Epithelial cell of proximal tubule (primary cell): Measurements from ENCODE around the gene FGG. TPM values are rescaled to one million over a fixed set of nuclear protein-coding genes. Genes with fewer than 3 reads are reported as not detected.
"Not testable (repeated sequence)": the region's sequence is repeated elsewhere in the genome, so short reads cannot be mapped to it uniquely, and the experiment has no call there.

Experiments used
- DNase-seq: peaks from one replicate; pipeline ENCODE4 v3.0.0-alpha.2; 2011; ENCODE audit warnings: low read depth
- H3K4me3 ChIP-seq: 2 replicates; pipeline ENCODE4 v1.5.1; 2011; ENCODE audit warnings: low read depth, mild to moderate bottlenecking, low read length
- total RNA-seq: library from RNA; depleted of rRNA; stranded (reverse); fragments of >200 nt; gene quantifications from 2 replicates; pipeline ENCODE4 v1.2.3, GENCODE V29; 2015
- TF ChIP-seq, protein P1 (sequence below): conservative IDR thresholded peaks from 2 replicates; pipeline ENCODE4 v1.5.1; 2012; ENCODE audit warnings: low read depth, mild to moderate bottlenecking, low read length

FGG gene
- total RNA-seq, 1 donor from 2014 or later = 0.23 TPM

DNA sequence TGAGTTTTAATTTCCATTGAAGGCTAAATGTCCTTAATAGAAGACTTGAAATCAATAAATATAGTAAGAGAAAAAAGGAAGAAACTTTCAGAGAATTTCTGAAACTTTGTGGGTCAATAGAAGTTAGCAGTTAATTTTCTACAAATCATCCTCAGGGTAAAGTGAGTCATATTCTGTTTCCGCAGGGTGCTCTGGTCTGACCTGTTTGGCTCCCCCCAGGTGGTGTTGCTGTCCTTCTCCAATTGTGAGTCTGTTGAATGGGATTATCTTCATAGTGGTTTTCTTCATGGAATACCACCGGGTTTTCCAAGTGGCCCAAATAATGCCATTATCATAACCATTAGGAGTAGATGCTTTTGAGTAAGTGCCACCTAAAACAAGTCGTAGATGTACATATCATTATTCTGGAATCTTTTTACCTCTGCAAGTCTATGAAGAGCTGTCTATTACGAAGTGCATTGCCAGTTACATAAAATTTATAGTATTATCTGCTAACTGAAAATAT lies 7.7 kb downstream of the FGG start:
- H3K4me3 ChIP-seq = no peak overlapping the region
- DNase-seq = no peak
- TF ChIP-seq, protein P1, sequence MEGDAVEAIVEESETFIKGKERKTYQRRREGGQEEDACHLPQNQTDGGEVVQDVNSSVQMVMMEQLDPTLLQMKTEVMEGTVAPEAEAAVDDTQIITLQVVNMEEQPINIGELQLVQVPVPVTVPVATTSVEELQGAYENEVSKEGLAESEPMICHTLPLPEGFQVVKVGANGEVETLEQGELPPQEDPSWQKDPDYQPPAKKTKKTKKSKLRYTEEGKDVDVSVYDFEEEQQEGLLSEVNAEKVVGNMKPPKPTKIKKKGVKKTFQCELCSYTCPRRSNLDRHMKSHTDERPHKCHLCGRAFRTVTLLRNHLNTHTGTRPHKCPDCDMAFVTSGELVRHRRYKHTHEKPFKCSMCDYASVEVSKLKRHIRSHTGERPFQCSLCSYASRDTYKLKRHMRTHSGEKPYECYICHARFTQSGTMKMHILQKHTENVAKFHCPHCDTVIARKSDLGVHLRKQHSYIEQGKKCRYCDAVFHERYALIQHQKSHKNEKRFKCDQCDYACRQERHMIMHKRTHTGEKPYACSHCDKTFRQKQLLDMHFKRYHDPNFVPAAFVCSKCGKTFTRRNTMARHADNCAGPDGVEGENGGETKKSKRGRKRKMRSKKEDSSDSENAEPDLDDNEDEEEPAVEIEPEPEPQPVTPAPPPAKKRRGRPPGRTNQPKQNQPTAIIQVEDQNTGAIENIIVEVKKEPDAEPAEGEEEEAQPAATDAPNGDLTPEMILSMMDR = no peak

DNA sequence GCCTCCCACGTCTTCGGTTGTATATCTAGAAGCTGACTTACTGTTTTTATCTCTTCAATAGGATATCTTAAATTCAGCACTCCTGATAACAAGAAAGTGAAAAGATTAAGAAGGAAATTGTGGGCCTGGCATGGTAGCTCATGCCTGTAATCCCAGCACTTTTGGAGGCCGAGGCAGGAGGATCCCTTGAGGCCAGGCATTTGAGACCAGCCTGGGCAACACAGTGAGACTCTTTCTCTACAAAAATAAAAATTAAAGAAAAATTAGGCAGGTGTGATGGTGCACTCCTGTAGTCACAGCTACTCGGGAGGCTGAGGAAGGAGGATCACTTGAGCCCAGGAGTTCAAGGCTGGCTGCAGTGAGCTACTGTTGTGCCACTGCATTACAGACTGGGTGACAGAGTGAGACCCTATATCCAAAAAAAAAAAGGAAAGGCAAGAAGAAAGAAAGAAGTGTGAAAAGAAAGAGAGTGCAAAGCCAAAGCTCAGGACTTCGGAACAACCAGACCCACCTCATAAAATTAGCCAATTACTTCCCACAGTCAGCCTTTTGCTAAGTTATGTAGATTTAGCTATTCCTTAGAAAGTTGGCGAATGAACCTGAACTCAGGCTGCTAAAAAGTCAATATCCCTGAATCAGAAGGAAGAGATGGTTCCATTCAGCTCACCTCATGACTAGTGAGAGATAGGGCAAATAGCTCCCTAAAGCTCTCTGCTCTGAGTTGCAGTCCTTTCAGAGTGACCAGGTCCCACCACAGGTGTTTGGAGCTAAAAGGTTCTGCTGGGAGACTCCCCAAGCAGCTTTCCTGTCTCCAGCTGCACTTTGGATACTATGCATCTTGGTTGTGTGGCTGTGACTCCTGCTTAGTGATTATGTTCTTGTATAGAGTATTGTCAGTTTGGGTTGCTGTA lies 9.2 kb downstream of the FGG start:
- TF ChIP-seq, protein P1 = no peak
- DNase-seq = no peak
- H3K4me3 ChIP-seq = no peak overlapping the region

DNA sequence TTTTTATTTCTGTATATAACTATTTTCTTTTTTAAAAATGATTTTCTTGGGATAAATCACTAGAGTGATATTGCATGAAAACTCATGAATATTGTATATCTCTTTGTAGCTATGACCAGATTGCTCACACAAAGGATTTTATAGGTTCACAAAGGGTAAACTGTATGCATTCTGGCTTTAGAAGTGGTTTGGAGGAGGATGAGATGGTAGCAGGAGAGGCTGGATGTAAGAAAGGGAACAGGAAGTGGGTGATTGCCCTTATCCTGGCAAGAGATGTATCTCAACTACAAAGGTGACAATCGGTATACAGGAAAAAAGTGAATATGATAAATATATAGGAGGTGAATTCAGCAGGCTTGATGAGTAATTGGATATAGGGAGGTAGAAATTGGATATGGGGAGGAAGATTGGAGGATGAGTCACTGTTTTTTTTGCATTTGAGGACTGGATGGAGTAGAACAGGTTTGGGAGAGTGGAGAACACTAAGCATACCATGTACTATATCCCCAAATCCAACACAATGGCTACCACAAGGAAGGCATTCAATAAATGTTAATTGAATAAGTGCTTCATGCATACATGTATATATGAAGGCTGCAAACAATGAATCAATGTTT lies 9.9 kb downstream of the FGG start:
- no peak for DNase-seq
- H3K4me3 ChIP-seq = no peak overlapping the region
- TF ChIP-seq, protein P1 = no peak

DNA sequence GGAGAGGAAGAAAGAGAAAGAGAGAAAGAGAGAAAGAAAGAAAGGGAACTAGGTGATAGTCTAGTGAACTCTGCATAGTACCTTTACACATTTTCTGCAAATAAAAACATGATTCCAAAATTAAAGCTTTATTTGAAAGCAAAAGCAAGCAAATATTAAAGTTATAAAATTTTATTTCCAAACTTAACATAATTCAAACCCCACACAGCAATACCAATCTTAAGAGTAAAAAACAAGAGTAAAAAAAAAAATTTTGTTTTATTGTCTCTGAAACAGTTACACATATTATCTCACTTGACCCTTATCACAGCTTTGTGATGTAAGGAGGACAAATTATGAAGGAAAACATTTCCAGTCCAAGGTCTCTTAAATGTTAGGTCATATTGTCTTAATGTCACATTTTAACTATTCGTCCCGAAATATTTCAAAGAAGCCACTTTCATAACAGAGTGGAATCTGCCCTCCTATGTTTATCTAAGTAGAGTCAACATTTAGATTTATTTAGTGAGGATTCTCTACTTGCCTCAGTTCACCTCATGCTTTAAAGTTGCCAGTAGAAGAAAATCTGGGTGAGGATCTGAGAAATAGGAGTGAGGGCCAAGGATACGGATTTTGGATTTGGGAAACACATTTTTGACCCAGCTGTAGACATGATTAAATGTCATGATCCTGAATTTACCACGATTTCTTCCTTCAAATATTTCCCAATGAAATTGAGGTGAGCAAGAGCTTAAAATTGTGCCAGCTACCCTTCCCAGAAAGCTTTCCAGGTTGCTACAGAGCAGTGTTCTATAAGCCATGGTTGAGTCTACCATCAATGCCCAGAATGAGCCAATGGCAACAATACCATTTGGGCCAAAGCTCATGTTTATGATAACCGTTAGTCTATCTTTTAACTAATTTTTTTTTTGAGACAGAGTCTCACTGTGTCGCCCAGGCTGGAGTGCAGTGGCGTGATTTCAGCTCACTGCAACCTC lies 14.4 kb downstream of the FGG start:
- DNase-seq = no peak
- TF ChIP-seq, protein P1 = no peak
- H3K4me3 ChIP-seq = no peak overlapping the region

DNA sequence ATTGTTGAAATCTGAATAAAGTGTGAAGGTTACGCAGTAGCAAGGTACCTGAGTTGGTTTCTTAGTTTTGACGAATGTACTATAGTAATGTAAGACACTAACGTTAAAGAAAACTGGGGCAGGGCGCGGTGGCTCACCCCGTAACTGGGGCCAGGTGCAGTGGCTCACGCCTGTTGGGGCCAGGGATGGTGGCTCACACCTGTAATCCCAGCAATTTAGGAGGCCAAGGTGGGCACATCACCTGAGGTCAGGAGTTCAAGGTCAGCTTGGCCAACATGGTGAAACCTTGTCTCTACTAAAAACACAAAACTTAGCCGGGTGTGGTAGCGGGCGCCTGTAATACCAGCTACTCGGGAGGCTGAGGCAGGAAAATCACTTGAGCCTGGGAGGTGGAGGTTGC lies 15.2 kb downstream of the FGG start:
- DNase-seq, H3K4me3 ChIP-seq: not testable (repeated sequence)

DNA sequence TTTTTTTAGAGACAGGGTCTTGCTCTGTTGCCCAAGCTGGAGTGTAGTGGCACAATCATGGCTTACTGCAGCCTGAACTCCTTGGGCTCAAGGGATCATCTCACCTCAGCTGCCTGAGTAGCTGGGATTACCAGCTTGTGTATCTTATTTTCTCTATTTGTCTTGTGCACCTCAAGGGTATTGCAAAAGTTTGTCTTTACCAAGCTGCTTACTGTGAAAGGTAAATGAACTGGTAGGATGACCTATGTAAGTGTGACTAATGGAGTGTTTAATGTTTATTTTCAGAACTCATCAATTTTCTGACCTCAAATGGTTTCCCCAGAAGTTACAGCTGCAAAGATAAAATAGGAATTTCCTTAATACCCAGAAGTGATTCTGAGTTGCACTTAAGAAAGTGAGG lies 16.6 kb downstream of the FGG start:
- TF ChIP-seq, protein P1 = no peak
- no peak overlapping the region for H3K4me3 ChIP-seq
- no peak for DNase-seq

DNA sequence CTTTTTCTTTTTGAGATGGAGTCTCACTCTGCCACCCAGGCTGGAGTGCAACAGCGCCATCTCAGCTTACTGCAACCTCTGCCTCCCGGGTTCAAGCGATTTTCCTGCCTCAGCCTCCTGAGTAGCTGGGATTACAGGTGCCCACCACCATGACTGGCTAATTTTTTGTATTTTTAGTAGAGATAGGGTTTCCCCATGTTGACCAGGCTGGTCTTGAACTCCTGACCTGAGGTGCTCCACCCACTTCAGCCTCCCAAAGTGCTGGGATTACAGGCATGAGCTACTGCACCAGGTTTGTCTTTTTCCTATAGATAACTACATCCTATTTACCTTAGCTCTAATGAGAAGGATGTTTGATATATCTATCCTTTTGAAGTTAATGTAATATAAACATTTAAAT lies 18.1 kb downstream of the FGG start:
- DNase-seq = not testable (repeated sequence)

More for the DNA sequence above, 18.1 kb downstream of the FGG start:
- H3K4me3 ChIP-seq = not testable (repeated sequence)
